Endothelial cell (in vitro differentiated cells): ENCODE results near the gene TMEM272. TPM values are rescaled to one million over a fixed set of nuclear protein-coding genes. Genes with fewer than 3 reads are reported as not detected.

ENCODE experiments used
- DNase-seq: peaks from one replicate; pipeline ENCODE4 v3.0.0; 2021; ENCODE audit warnings: low spot score
- H3K27ac Mint-ChIP-seq: one replicate; pipeline ENCODE4 v1.8.0; 2021; ENCODE audit warnings: mixed read lengths, inconsistent platforms; ENCODE audit not compliant: unreplicated experiment
- H3K27me3 Mint-ChIP-seq: one replicate; pipeline ENCODE4 v1.8.0; 2021; ENCODE audit warnings: mild to moderate bottlenecking, moderate library complexity, mixed read lengths, inconsistent platforms; ENCODE audit not compliant: unreplicated experiment
- H3K36me3 Mint-ChIP-seq: one replicate; pipeline ENCODE4 v1.8.0; 2021; ENCODE audit warnings: mild to moderate bottlenecking, low read depth, mixed read lengths, inconsistent platforms; ENCODE audit not compliant: unreplicated experiment
- H3K4me1 Mint-ChIP-seq: one replicate; pipeline ENCODE4 v1.8.0; 2021; ENCODE audit warnings: mild to moderate bottlenecking, mixed read lengths, inconsistent platforms; ENCODE audit not compliant: unreplicated experiment
- H3K4me3 Mint-ChIP-seq: one replicate; pipeline ENCODE4 v1.8.0; 2021; ENCODE audit warnings: mild to moderate bottlenecking, mixed read lengths, inconsistent platforms; ENCODE audit not compliant: unreplicated experiment
- H3K9me3 Mint-ChIP-seq: one replicate; pipeline ENCODE4 v1.8.0; 2021; ENCODE audit warnings: mixed read lengths, inconsistent platforms; ENCODE audit not compliant: unreplicated experiment
- total RNA-seq: library from RNA; stranded (reverse); fragmentation: NEBNext Ultra II Directional; extraction: Animal tissue kit (Norgen Biotek cat#: 25700); gene quantifications from one replicate; pipeline ENCODE4 v1.2.1, GENCODE V29; 2021; ENCODE audit not compliant: unreplicated experiment
- TF ChIP-seq, protein P1 (sequence below): fragments of 200-600 bp; sonication (generic); IDR thresholded peaks from one replicate; pipeline ENCODE4 v1.5.0; 2021; ENCODE audit warnings: antibody characterized with exemption; ENCODE audit not compliant: unreplicated experiment

Gene TMEM272
- total RNA-seq, 1 donor from 2014 or later = 0.15 TPM

DNA sequence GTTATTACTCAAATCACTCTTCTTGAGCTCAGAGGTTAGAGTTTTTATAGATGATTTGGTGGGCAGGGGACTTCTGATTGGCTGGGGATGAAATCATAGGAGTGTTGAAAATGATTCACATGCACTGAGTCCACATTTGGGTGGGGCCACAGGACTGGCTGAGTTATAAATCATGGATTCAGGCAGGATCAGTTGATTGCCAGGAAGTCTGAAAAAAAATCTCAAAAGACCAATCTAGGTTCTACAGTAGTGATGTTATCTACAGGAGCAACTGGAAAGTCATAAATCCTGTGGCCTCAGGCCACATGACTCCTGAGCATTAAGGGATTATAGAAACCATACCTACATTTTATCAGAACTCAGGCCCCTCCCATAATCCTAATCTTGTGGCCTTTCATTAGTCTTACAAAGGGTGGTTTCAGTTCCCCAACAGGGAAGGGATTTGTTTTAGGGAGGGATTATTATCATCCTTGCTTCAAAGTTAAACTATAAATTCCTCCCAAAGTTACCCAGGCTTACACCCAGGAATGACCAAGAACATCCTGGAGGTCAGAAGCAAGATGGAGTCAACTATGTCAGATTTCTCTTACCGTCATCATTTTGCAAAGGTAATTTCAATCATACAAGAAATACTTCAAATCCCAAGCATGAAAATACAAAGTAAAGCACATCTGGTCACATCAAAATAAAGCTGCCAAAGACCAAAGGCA, 11.2 kb upstream of the TMEM272 start:
- Mint-ChIP-seq H3K9me3 (no peaks in the 10 kb centered on the region), H3K36me3 (no peaks in the 10 kb centered on the region), H3K4me3 (no peak overlapping the region), H3K27me3 (peaks cover 2% of the 10 kb centered on the region), H3K27ac (no peak overlapping the region), H3K4me1 (no peaks in the 10 kb centered on the region)
- DNase-seq = no peak
- TF ChIP-seq, protein P1, sequence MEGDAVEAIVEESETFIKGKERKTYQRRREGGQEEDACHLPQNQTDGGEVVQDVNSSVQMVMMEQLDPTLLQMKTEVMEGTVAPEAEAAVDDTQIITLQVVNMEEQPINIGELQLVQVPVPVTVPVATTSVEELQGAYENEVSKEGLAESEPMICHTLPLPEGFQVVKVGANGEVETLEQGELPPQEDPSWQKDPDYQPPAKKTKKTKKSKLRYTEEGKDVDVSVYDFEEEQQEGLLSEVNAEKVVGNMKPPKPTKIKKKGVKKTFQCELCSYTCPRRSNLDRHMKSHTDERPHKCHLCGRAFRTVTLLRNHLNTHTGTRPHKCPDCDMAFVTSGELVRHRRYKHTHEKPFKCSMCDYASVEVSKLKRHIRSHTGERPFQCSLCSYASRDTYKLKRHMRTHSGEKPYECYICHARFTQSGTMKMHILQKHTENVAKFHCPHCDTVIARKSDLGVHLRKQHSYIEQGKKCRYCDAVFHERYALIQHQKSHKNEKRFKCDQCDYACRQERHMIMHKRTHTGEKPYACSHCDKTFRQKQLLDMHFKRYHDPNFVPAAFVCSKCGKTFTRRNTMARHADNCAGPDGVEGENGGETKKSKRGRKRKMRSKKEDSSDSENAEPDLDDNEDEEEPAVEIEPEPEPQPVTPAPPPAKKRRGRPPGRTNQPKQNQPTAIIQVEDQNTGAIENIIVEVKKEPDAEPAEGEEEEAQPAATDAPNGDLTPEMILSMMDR = no peak

GRCh38 chr13:51849145-51850101, 4.4 kb upstream of the TMEM272 start:
- H3K9me3 Mint-ChIP-seq = no peaks in the 10 kb centered on the region
- peak; percentile 65 for DNase-seq

DNA sequence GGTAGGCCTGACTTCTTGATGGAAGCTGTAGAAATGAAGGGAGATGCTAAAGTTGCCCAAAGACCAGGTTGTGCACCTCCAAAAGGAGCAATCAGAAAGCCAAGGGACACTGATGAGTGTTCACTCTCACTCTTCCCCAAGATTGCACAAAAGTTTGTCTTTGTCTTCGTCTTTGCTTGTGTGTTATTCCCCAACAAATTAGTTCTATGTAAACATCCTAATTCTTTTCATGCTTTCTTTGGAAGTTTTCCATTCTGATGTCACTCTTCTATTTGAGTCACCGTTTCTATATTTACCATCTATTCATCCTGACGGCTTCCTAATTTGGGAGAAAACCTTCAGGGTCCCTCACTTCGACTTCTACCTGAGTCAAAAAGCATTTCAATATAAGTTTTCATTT, 3.7 kb upstream of the TMEM272 start:
- Mint-ChIP-seq H3K36me3 (no peaks in the 10 kb centered on the region), H3K27me3 (no peaks in the 10 kb centered on the region), H3K9me3 (no peaks in the 10 kb centered on the region), H3K4me3 (no peak overlapping the region), H3K27ac (no peak overlapping the region), H3K4me1 (peaks cover 12% of the 10 kb centered on the region)
- no peak for DNase-seq
- TF ChIP-seq, protein P1 = no peak

More at GRCh38 chr13:51849145-51850101, 4.4 kb upstream of the TMEM272 start:
- Mint-ChIP-seq H3K36me3 (no peaks in the 10 kb centered on the region), H3K27me3 (no peaks in the 10 kb centered on the region), H3K4me3 (no peak overlapping the region), H3K27ac (no peak overlapping the region), H3K4me1 (peaks cover 11% of the 10 kb centered on the region)
- TF ChIP-seq, protein P1 = peak; percentile 73

DNA sequence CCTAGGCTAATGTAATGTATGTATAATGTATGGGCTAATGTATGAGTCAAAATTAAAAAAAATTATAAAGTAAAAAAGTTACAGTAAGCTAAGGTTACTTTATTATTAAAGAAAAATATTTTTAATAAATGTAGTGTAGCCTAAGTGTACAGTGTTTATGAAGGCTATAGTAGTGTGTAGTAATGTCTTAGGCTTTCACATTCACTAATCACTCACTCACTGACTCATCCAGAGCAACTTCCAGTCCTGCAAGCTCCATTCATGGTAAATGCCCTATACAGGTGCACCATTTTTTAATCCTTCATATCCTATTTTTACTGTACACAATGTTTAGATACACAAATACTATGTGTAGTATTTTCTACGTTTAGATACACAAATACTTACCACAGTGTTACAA, 1.8 kb upstream of the TMEM272 start:
- no peaks in the 10 kb centered on the region for H3K36me3 Mint-ChIP-seq
- H3K9me3 Mint-ChIP-seq = no peaks in the 10 kb centered on the region
- DNase-seq = no peak
- H3K4me1 Mint-ChIP-seq = peaks cover 12% of the 10 kb centered on the region
- TF ChIP-seq, protein P1 = no peak
- no peak overlapping the region for H3K27ac Mint-ChIP-seq
- H3K4me3 Mint-ChIP-seq = no peak overlapping the region
- H3K27me3 Mint-ChIP-seq = no peaks in the 10 kb centered on the region
